IPS-NIHi11 (cell line): ENCODE measurements around the gene CCDC6.
"Not testable (repeated sequence)": the region's sequence is repeated elsewhere in the genome, so short reads cannot be mapped to it uniquely, and the experiment has no call there.

Experiments used
- DNase-seq: peaks from one replicate; pipeline ENCODE4 v3.0.0; 2012; ENCODE audit warnings: mixed read lengths, low spot score

The CCDC6 gene

DNA sequence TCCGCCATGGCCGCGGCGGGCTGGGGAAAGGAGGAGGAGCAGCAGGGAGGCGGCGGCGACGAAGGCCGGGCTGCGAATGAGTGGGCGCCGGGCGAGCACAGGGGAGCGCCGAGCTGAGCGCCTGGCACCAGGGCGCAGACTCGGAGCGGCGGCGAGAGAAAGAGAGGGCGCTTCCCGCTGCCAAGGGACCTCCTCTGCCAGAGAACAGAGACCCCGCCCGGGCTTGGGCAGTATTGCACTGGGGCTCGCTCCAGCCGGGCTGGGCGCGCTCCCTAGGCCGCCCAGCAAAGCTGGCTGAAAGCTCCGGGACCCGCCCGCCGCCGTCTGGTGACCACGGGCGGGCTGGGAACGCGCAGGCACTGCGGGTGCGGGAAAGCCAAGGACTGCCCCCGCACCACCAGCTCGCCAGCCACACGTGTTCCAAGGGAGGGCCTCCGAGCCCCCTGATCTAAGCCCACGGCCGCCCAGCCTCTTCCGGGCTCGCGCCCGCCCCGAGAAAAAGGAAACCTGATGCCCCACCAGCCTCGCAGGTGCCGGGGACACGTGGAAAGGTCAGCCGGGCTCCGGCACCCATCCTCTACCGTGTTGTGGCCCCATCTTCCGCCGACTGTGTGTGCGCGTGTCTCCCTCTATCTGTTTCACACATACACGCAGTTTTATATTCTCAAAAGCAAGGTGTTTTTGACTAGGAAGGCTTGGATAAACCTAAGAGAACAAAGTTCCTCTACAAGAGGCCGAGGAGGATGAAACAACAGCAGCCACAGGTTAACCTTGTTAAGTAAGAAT, at the start of gene CCDC6:
Gene CCDC6 (minus strand): TSS at position 140 of the 786 bp plus-strand sequence. CDS start 132 bp downstream, at position 8.
- DNase-seq = peak; percentile 89

DNA sequence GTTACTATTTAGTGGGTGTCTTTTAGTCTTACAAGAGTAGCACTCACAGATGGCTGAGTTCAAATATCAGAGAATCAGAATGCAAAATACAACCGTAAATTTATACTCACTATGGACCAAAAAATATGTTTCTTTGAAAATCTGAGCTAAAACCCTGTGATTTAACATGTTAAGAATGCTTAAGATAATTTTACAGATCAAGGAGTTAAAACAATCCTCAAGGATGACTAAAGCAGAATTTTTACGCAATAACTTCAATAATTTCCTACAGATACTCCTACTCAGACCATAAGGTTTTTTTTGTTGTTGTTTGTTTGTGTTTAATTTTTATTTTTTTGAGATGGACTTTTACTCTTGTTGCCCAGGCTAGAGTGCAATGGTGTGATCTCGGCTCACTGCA, 47.9 kb upstream of the CCDC6 start:
- no peak for DNase-seq

GRCh38 chr10:59953711-59954110, 47.4 kb upstream of the CCDC6 start:
- DNase-seq = not testable (repeated sequence)

DNA sequence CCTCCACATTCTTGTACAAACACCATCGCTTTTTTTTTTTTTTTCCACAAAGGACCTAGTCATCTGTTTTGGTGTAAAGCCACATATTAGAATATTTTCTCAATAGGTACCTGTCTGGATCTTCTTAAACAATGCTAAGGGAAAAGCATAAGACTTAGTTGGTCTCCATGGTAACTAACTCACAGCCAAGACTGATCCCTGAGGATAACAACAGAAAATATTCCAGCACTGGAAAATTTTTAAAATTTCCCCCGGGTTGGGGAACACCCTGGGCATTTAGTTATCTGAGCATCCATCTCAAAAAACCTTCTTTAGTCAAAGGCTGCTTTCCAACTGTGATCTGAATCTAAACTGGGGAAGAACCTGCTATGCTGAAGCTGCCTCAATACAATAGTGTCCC, 43.7 kb upstream of the CCDC6 start:
- DNase-seq = no peak

DNA sequence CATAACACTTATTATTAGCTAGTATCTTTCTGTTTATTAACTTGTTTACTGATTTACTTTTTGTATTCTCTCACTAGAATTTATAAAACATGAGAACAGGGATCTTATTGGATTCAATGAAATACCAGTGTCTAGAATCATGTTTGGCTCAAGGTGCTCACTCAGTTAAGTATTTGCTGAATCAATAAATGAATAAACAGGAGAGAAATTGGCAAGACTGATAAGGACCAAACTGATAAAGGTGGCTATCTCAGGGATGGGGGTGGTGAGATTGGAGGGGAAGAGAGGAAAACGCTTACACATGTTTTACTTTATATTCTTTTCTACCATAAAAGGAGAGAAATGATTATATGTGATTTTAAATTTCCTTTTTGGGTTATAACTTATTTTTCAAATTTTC, 43.3 kb upstream of the CCDC6 start:
- no peak for DNase-seq

- DNase-seq = no peak
Measured at GRCh38 chr10:59945991-59946390, 39.6 kb upstream of the CCDC6 start.

GRCh38 chr10:59945590-59945989, 39.2 kb upstream of the CCDC6 start:
- no peak for DNase-seq

- no peak for DNase-seq
Measured at GRCh38 chr10:59944339-59944935, 38.1 kb upstream of the CCDC6 start.

GRCh38 chr10:59942556-59942955, 36.2 kb upstream of the CCDC6 start:
- DNase-seq = no peak

DNA sequence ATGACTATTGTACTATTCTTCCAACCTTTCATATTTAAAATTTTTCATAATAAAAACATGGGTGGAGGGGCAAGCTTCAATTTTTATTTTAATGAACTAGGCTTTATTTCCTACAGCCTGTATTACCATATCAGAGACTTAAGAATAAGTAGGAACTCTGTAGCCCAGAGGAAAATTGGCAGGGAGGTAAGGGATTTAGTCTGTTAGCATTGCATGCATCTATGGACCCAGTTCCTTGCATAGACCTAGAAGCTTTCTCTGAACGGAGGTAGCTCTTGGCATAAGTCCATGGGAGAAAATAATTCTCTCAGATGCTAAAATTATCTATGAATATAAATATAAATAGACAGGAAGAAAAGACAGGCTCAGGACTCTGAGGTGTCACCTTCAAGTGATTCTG, 31.4 kb upstream of the CCDC6 start:
- DNase-seq = no peak

DNA sequence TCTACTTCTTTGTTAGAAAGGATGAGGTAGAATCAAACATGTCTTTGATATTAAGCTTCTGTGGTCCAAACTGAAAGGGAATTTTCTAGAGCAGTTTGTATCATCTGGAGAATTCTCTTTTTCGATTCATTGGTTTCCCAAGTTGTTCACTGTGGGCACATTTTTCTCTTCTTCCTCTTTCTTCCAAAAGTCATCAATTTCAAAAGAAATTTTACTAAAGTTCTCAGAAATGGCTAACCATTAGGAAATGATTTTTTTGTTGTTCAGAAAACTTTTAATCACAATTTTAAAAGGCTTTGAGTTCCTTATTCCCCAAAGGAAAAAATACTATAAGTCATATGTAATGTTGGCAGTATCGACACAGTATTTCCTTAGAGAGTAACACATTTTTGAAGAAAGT, 28.3 kb upstream of the CCDC6 start:
- DNase-seq = no peak

- not testable (repeated sequence) for DNase-seq
Measured at GRCh38 chr10:59930788-59931521, 24.6 kb upstream of the CCDC6 start.

- DNase-seq = no peak
Measured at GRCh38 chr10:59926086-59926485, 19.7 kb upstream of the CCDC6 start.

DNA sequence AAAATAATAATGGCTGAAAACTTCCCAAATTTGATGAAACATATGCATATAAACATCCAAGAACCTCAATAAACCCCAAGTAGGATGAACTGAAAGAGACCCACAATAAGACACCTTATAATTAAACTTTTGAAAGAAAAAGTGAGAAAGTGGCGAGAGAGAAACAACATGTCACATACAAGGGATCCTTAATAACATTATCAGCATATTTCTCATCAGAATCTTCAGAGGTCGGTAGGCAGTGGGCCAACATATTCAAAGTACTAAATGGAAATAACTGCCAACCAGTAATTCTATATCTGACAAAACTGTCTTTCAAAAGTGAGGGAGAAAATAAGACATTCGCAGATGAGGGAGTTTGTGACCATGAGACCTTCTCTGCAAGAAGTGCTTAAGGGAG, 16.6 kb upstream of the CCDC6 start:
- no peak for DNase-seq

GRCh38 chr10:59917922-59918321, 11.6 kb upstream of the CCDC6 start:
- no peak for DNase-seq

DNA sequence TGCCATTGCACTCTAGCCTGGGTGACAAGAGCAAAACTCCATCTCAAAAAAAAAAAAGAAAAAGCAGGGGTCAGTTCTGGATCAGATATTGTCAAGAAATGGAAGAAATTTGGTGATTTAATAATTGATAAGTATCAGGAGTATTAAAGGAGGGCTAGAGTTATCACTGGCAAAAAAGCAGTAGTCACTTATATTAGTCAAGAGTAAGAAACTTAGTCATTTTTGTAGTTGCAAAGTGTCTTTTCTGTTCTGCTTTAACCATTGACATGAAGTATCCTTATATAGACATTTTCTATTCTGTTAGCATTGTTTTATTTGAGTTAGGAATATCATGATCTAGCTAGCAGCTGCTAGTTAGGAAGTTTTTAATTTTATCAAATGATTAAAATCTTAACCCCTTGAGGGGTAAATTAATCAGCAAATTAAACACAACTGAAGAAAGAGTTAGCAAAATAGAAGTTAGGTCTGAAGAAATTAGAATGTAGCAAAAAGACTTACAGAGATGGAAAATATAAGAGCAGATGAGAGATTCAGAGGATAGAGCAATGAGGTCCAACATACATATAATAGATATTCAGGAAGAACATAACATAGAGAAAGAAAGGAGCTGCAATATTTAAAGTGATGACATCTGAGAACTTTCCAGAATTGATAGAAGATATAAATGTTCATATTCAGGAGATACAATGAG, 7.3 kb upstream of the CCDC6 start:
- no peak for DNase-seq

DNA sequence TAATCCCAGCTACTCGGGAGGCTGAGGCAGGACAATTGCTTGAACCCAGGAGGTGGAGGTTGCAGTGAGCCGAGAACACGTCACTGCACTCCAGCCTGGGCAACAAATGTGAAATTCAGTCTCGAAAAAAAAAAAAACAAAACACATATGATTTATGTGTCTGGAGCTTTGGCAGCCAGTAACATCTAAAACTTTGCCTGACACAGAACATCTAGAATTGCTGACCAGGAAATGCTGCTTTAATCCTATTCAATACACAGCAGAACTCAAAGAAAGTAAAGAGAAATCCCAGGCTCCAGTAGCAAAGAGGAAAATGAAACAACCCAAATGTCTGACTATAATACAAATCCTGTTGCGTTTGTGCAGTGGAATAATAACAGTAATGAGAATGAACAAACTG, 4.5 kb upstream of the CCDC6 start:
- no peak for DNase-seq

- DNase-seq = no peak
Measured at GRCh38 chr10:59909815-59910214, 3.5 kb upstream of the CCDC6 start.

DNA sequence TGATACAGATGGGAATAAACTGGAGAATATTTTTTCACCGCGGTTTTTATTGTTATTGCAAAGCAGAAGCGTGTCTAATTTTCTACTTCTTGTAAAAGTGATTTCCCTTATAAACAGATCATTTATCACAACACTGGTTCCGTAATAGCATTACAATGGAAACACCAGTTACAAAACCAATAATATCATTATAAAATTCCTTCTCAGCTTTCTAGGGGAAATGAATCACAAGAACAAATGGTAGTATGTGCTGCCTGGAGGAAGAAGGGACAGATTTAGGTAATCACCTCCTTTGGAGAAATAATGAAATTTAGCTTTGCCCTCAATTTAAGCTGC, 2.4 kb upstream of the CCDC6 start:
- DNase-seq = no peak

DNA sequence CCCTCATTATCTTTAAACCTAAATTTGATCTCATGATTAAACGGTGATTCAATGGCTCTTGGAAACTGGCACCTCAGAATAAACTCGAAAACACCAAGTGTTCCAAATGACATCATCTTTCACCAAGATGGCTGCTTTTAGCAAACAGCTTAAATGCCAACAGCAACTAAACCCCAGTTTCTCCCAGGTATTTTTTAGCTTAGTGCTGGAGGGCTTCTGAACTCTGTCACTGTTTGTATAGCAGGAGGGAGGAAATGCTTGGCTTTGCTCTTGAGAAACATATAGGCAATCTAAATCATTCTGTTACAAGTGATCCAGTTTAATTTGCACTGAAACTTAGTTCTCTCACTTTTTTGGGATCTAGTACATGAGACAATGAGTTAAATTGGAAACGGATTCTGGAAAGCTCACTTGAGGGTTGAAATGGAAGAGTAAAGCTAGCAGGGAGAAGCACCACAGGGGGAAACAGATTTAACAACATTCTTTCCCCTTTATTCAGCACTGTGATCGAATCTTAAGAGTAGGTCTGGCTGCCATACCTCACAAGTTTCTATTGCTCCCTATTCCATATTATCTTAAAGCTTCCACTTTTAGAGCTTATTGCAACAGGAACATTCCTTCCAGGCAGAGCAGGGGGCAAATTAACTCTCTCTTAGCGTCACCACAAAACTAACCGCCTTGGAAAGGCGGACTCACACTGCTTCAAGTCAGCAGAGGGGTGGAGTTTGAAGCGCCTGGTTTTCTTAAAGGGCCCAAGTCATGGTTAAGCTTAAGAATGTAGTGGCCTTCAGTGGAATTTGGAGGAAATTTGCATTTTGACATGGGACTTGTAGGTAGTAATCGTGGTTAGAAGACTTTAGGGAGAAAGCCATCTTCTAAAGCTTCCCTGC, 1.8 kb upstream of the CCDC6 start:
- peak; percentile 73 for DNase-seq

GRCh38 chr10:59907537-59907917, 1.2 kb upstream of the CCDC6 start:
- no peak for DNase-seq
